Mesenchymal stem cell (in vitro differentiated cells and primary cell): ENCODE data around the gene TRIM24.

Experiments used
- DNase-seq: peaks from one replicate; pipeline ENCODE4 v3.0.0-alpha.2; 2013
- H2AFZ ChIP-seq: one replicate; pipeline ENCODE4 v1.6.1; 2013; ENCODE audit warnings: low read depth, mild to moderate bottlenecking, control low read depth, inconsistent platforms, low read length, moderate library complexity
- H2AK5ac ChIP-seq: 2 replicates; pipeline ENCODE4 v1.6.1; 2013; ENCODE audit warnings: low read length, moderate library complexity, mild to moderate bottlenecking, inconsistent platforms; ENCODE audit not compliant: severe bottlenecking
- H2BK120ac ChIP-seq: one replicate; pipeline ENCODE4 v1.6.1; 2013; ENCODE audit warnings: low read depth, mild to moderate bottlenecking, inconsistent platforms, low read length, moderate library complexity
- H2BK12ac ChIP-seq, 2 experiments: one replicate each; pipeline ENCODE4 v1.6.1; 2013; ENCODE audit warnings: inconsistent platforms in 2 of 2, low read length in 2 of 2, mild to moderate bottlenecking in 2 of 2, moderate library complexity in 2 of 2, control low read depth in 1 of 2
- H2BK15ac ChIP-seq: one replicate; pipeline ENCODE4 v1.6.1; 2013; ENCODE audit warnings: mild to moderate bottlenecking, low read depth, inconsistent platforms; ENCODE audit not compliant: poor library complexity, severe bottlenecking
- H2BK5ac ChIP-seq: 2 replicates; pipeline ENCODE4 v1.6.1; 2013; ENCODE audit warnings: low read depth, mild to moderate bottlenecking, low read length, control low read depth, inconsistent platforms; ENCODE audit not compliant: poor library complexity, severe bottlenecking
- H3K14ac ChIP-seq, 2 experiments: one replicate each; pipeline ENCODE4 v1.6.1; 2013; ENCODE audit warnings: inconsistent platforms in 2 of 2, low read length in 2 of 2, control low read depth in 1 of 2, mild to moderate bottlenecking in 1 of 2, moderate library complexity in 1 of 2
- H3K18ac ChIP-seq, 2 experiments: one replicate each; pipeline ENCODE4 v1.6.1; 2013; ENCODE audit warnings: inconsistent platforms in 2 of 2, low read length in 2 of 2, control low read depth in 1 of 2, low read depth in 1 of 2, mild to moderate bottlenecking in 1 of 2
- H3K23ac ChIP-seq, 2 experiments: one replicate each; pipeline ENCODE4 v1.6.1; 2013; ENCODE audit warnings: inconsistent platforms in 2 of 2, low read length in 2 of 2, mild to moderate bottlenecking in 2 of 2, moderate library complexity in 2 of 2, control low read depth in 1 of 2
- H3K27ac ChIP-seq: 2 replicates; pipeline ENCODE4 v1.5.1; 2013; ENCODE audit warnings: mild to moderate bottlenecking, moderate library complexity, low read length, control low read depth, inconsistent platforms; ENCODE audit not compliant: poor library complexity, severe bottlenecking
- H3K27me3 ChIP-seq, 2 experiments: 2 replicates each; pipeline versions ENCODE4 v1.6.1 to v1.7.0; 2013; ENCODE audit warnings: low read length in 2 of 2, mild to moderate bottlenecking in 2 of 2, moderate library complexity in 2 of 2, control low read depth in 1 of 2, inconsistent platforms in 1 of 2; ENCODE audit not compliant: control insufficient read depth in 1 of 2, insufficient read depth in 1 of 2
- H3K36me3 ChIP-seq, 2 experiments: 2 replicates each; pipeline versions ENCODE4 v1.6.1 to v1.7.0; 2013; ENCODE audit warnings: low read length in 2 of 2, control low read depth in 1 of 2, inconsistent platforms in 1 of 2, low read depth in 1 of 2, mild to moderate bottlenecking in 1 of 2; ENCODE audit not compliant: insufficient read depth in 2 of 2, control insufficient read depth in 1 of 2
- H3K4ac ChIP-seq, 2 experiments: one replicate each; pipeline ENCODE4 v1.6.1; 2013; ENCODE audit warnings: inconsistent platforms in 2 of 2, low read length in 2 of 2, mild to moderate bottlenecking in 2 of 2, moderate library complexity in 2 of 2, control low read depth in 1 of 2, low read depth in 1 of 2
- H3K4me1 ChIP-seq: 2 replicates; pipeline ENCODE4 v1.6.1; 2013; ENCODE audit warnings: low read depth, low read length, control low read depth; ENCODE audit not compliant: control insufficient read depth, insufficient read depth
- H3K4me2 ChIP-seq: 2 replicates; pipeline ENCODE4 v1.6.1; 2013; ENCODE audit warnings: low read length, mild to moderate bottlenecking, inconsistent platforms; ENCODE audit not compliant: poor library complexity, severe bottlenecking
- H3K4me3 ChIP-seq, 2 experiments: 2 replicates each; pipeline versions ENCODE4 v1.5.1 to v1.7.0; 2013; ENCODE audit warnings: low read length in 2 of 2, mild to moderate bottlenecking in 2 of 2, control low read depth in 1 of 2, low read depth in 1 of 2; ENCODE audit not compliant: insufficient read depth in 1 of 2
- H3K79me1 ChIP-seq: replicated peaks from 2 replicates; pipeline ENCODE4 v1.6.1; 2013; ENCODE audit warnings: mild to moderate bottlenecking, control low read depth, low read length, inconsistent platforms; ENCODE audit not compliant: poor library complexity, severe bottlenecking
- H3K9ac ChIP-seq: 2 replicates; pipeline ENCODE4 v1.7.0; 2013; ENCODE audit warnings: mild to moderate bottlenecking, low read length, moderate library complexity
- H3K9me3 ChIP-seq: 2 replicates; pipeline ENCODE4 v1.7.0; 2013; ENCODE audit warnings: mild to moderate bottlenecking, low read length; ENCODE audit not compliant: control insufficient read depth
- H4K8ac ChIP-seq: one replicate; pipeline ENCODE4 v1.6.1; 2013; ENCODE audit warnings: inconsistent platforms, mild to moderate bottlenecking, low read length, moderate library complexity
- H4K91ac ChIP-seq: one replicate; pipeline ENCODE4 v1.6.1; 2013; ENCODE audit warnings: mild to moderate bottlenecking, low read length, inconsistent platforms
- WGBS: methylation state at CpG from one replicate; pipeline ENCODE4 v1.1.7; 2013; ENCODE audit warnings: mixed read lengths; 5-methylcytosine and 5-hydroxymethylcytosine counted together

TRIM24 gene

GRCh38 chr7:138512885-138513284 lies 52.8 kb downstream of the TRIM24 start:
- Histone ChIP-seq H3K4me3 (no peak overlapping the region), H3K27ac (no peak overlapping the region), H2BK15ac (no peak overlapping the region), H3K14ac (no peak overlapping the region), H3K36me3 (peaks cover 27 to 35% of the 10 kb centered on the region in 2 experiments), H3K18ac (no peak overlapping the region), H2BK5ac (no peak overlapping the region), H2BK120ac (no peak overlapping the region), H3K9me3 (no peaks in the 10 kb centered on the region), H3K4me1 (no peaks in the 10 kb centered on the region), H4K8ac (no peak overlapping the region), H3K4me2 (no peak overlapping the region), H3K79me1 (peaks cover 32% of the 10 kb centered on the region), H2AK5ac (no peak overlapping the region), H2BK12ac (no peak overlapping the region), H3K4ac (no peak overlapping the region), H3K23ac (no peak overlapping the region), H3K9ac (no peak overlapping the region), H4K91ac (no peak overlapping the region), H3K27me3 (no peaks in the 10 kb centered on the region), H2AFZ (no peak overlapping the region)
- WGBS: 98% methylated on average over 1 of the region's 1 CpG
- DNase-seq: no peak

- peaks cover 32% of the 10 kb centered on the region for H3K79me1 ChIP-seq
- H3K4ac ChIP-seq: no peak overlapping the region
- H2BK12ac ChIP-seq: no peak overlapping the region
- no peak overlapping the region for H2AK5ac ChIP-seq
- no peak for DNase-seq
- H4K8ac ChIP-seq: no peak overlapping the region
- 89% methylated on average over 3 of the region's 4 CpGs for WGBS
- no peak overlapping the region for H3K4me3 ChIP-seq
- H3K14ac ChIP-seq: no peak overlapping the region
- no peak overlapping the region for H4K91ac ChIP-seq
- H3K9me3 ChIP-seq: no peaks in the 10 kb centered on the region
- H2BK120ac ChIP-seq: no peak overlapping the region
- no peak overlapping the region for H3K9ac ChIP-seq
- H3K18ac ChIP-seq: no peak overlapping the region
- H3K27ac ChIP-seq: no peak overlapping the region
- no peaks in the 10 kb centered on the region for H3K27me3 ChIP-seq
- H2AFZ ChIP-seq: no peak overlapping the region
- H3K4me2 ChIP-seq: no peak overlapping the region
- no peaks in the 10 kb centered on the region for H3K4me1 ChIP-seq
- H2BK15ac ChIP-seq: no peak overlapping the region
- H3K36me3 ChIP-seq: peaks cover 32 to 35% of the 10 kb centered on the region in 2 experiments
- H2BK5ac ChIP-seq: no peak overlapping the region
- H3K23ac ChIP-seq: no peak overlapping the region
Observed at GRCh38 chr7:138513344-138513871, 53.3 kb downstream of the TRIM24 start.

- Histone ChIP-seq H4K8ac (no peak overlapping the region), H2BK12ac (no peak overlapping the region), H3K79me1 (peaks cover 36% of the 10 kb centered on the region), H2AK5ac (no peak overlapping the region), H3K4me1 (no peaks in the 10 kb centered on the region), H3K27ac (no peak overlapping the region), H3K27me3 (no peaks in the 10 kb centered on the region), H3K14ac (no peak overlapping the region), H3K36me3 (peaks cover 34 to 39% of the 10 kb centered on the region in 2 experiments), H3K18ac (no peak overlapping the region), H2BK120ac (no peak overlapping the region), H3K9ac (no peak overlapping the region), H3K23ac (no peak overlapping the region), H3K4me2 (no peak overlapping the region), H2BK15ac (no peak overlapping the region), H3K4me3 (no peak overlapping the region), H3K4ac (no peak overlapping the region), H4K91ac (no peak overlapping the region), H2BK5ac (no peak overlapping the region), H2AFZ (no peak overlapping the region), H3K9me3 (no peaks in the 10 kb centered on the region)
- no peak for DNase-seq
- 97% methylated on average over 1 of the region's 1 CpG for WGBS
Observed at GRCh38 chr7:138514044-138514443, 54.0 kb downstream of the TRIM24 start.

- no peak overlapping the region for H3K18ac ChIP-seq
- no peak overlapping the region for H3K14ac ChIP-seq
- H3K36me3 ChIP-seq: peaks cover 35 to 49% of the 10 kb centered on the region in 2 experiments
- no peak overlapping the region for H3K27ac ChIP-seq
- H3K9ac ChIP-seq: no peak overlapping the region
- H4K8ac ChIP-seq: no peak overlapping the region
- no peaks in the 10 kb centered on the region for H3K4me1 ChIP-seq
- no peak overlapping the region for H3K23ac ChIP-seq
- H3K27me3 ChIP-seq: no peaks in the 10 kb centered on the region
- H3K4me3 ChIP-seq: no peak overlapping the region
- no peak overlapping the region for H2AK5ac ChIP-seq
- peaks cover 41% of the 10 kb centered on the region for H3K79me1 ChIP-seq
- H2BK15ac ChIP-seq: no peak overlapping the region
- H4K91ac ChIP-seq: no peak overlapping the region
- no peaks in the 10 kb centered on the region for H3K9me3 ChIP-seq
- no peak overlapping the region for H3K4me2 ChIP-seq
- no peak overlapping the region for H2BK12ac ChIP-seq
- H2BK5ac ChIP-seq: no peak overlapping the region
- H2BK120ac ChIP-seq: no peak overlapping the region
- WGBS: 99% methylated on average over 4 of the region's 7 CpGs
- DNase-seq: no peak
- H2AFZ ChIP-seq: no peak overlapping the region
- H3K4ac ChIP-seq: no peak overlapping the region
Observed at GRCh38 chr7:138515001-138515528, 55.0 kb downstream of the TRIM24 start.
